Fibroblast of skin of back (primary cell): ENCODE data around the gene ETNPPL.

Source experiments
- DNase-seq: peaks from one replicate; pipeline ENCODE4 v3.0.0-alpha.2; 2013

Gene ETNPPL

GRCh38 chr4:108694423-108694822 lies 68.4 kb downstream of the ETNPPL start:
- no peak for DNase-seq

- no peak for DNase-seq
These were observed 69.0 kb downstream of the ETNPPL start for GRCh38 chr4:108693819-108694218.

- no peak for DNase-seq
These were observed 69.6 kb downstream of the ETNPPL start for GRCh38 chr4:108693211-108693610.
